Stomach (tissue), 9 donors: ENCODE measurements around the gene UAP1L1. TPM values are rescaled to one million over a fixed set of nuclear protein-coding genes. Genes with fewer than 3 reads are reported as not detected.

Experiments used
- DNase-seq, 2 donors: peaks; one replicate each; pipeline versions ENCODE4 v3.0.0 to v3.0.0-alpha.2; 2013 to 2019
- H3K27ac ChIP-seq, 5 donors: fragments of 200-600 bp in 4 of 5; sonication (generic) in 4 of 5; one replicate each; pipeline ENCODE4 v1.5.1; 2013 to 2019; ENCODE audit warnings: mild to moderate bottlenecking in 1 of 5, moderate library complexity in 1 of 5
- H3K27me3 ChIP-seq, 3 donors: fragments of 200-600 bp; sonication (generic); one replicate each; pipeline ENCODE4 v1.5.1; 2017 to 2019; ENCODE audit warnings: mixed run types in 1 of 3
- H3K36me3 ChIP-seq, 4 donors: fragments of 200-600 bp; sonication (generic); 1 replicate in 3 of 4; 2 replicates in 1 of 4; pipeline ENCODE4 v1.5.1; 2016 to 2019
- H3K4me1 ChIP-seq, 4 donors: fragments of 200-600 bp; sonication (generic); one replicate each; pipeline ENCODE4 v1.5.1; 2016 to 2019
- H3K4me3 ChIP-seq, 4 donors: fragments of 200-600 bp; sonication (generic) in 3 of 4; one replicate each; pipeline ENCODE4 v1.5.1; 2016 to 2019; ENCODE audit warnings: mild to moderate bottlenecking in 1 of 4
- H3K9me3 ChIP-seq, 4 donors: fragments of 200-600 bp; sonication (generic); one replicate each; pipeline ENCODE4 v1.5.1; 2016 to 2019
- CTCF ChIP-seq, 7 experiments: fragments of 450-650 bp in 4 of 7; fragments of 200-600 bp in 3 of 7; sonication (generic) in 3 of 7; IDR thresholded peaks; one replicate each; pipeline ENCODE4 v1.5.1; 2016 to 2019; ENCODE audit warnings: antibody characterized with exemption in 7 of 7, control low read depth in 2 of 7, mild to moderate bottlenecking in 1 of 7
- EP300 ChIP-seq: sonication (generic); formaldehyde crosslinking; IDR thresholded peaks from one replicate; pipeline ENCODE4 v1.6.1; 2017; ENCODE audit warnings: antibody characterized with exemption
- POLR2A ChIP-seq, 4 donors: fragments of 450-650 bp; IDR thresholded peaks; one replicate each; pipeline ENCODE4 v1.6.1; 2016; ENCODE audit warnings: antibody characterized with exemption in 4 of 4, control low read depth in 2 of 4, mild to moderate bottlenecking in 1 of 4, moderate library complexity in 1 of 4
- POLR2AphosphoS5 ChIP-seq, 3 donors: sonication (generic); formaldehyde crosslinking; IDR thresholded peaks; one replicate each; pipeline ENCODE4 v1.6.1; 2016; ENCODE audit warnings: antibody characterized with exemption in 3 of 3
- WGBS, 5 donors: extraction: QIAGEN DNeasy Blood & Tissue Kit in 3 of 5; methylation state at CpG; one replicate each; pipeline versions ENCODE4 v1.1.5 to v1.1.7; 2013 to 2018; 5-methylcytosine and 5-hydroxymethylcytosine counted together
- intact Hi-C: fragments of 100-400 bp; cut with DNase I; formaldehyde crosslinking; loops from one replicate; pipeline ENCODE4 v1.15.1; 2023; ENCODE audit warnings: low total_unique reads
- polyA plus RNA-seq, 3 donors: library from polyadenylated mRNA; stranded (reverse); fragments of 200-250 nt; gene quantifications; one replicate each; pipeline ENCODE4 v1.2.3, GENCODE V29; 2013
- total RNA-seq, 5 donors: library from RNA; depleted of rRNA; stranded (reverse); fragments of >200 nt; gene quantifications; one replicate each; pipeline versions ENCODE4 v1.1.0 to v1.2.3, GENCODE V29; 2014 to 2016
- donor health status: healthy with polysubstance abuse.
- donor health status: Bipolar disorder and iron deficiency.
- donor health status: healthy.

UAP1L1 gene
- total and polyA plus RNA-seq, 8 donors = 4.1 to 95.6 (median 6.8) TPM

GRCh38 chr9:137113385-137114159, 36.3 kb downstream of the UAP1L1 start:
- H3K36me3 ChIP-seq = peaks cover 3 to 48% (median 46%) of the 10 kb centered on the region in 4 donors
- H3K4me3 ChIP-seq = peak overlapping the region; percentile 76 to 83 (median 78)
- no peaks in the 10 kb centered on the region for H3K9me3 ChIP-seq
- peaks cover 8 to 26% (median 22%) of the 10 kb centered on the region in 4 donors for H3K4me1 ChIP-seq
- intact Hi-C loops = loop anchor here (10.0 kb wide), 1 partner anchor 71 kb away; the partner anchor contains the start of genes ANAPC2 and SSNA1
- peak in 1 of 2 donors; percentile 52 for DNase-seq
- no peak overlapping the region for H3K27ac ChIP-seq
- peaks cover 0 to 28% (median 0%) of the 10 kb centered on the region in 3 donors for H3K27me3 ChIP-seq
- 28 to 58% (median 35%) methylated on average over 30 to 64 of the region's 66 CpGs for WGBS, 5 donors
- no peak for TF ChIP-seq POLR2A (IDR thresholded peaks at IDR 0.05)
- TF ChIP-seq POLR2AphosphoS5 (IDR thresholded peaks at IDR 0.05) = no peak
- no peak for TF ChIP-seq CTCF (IDR thresholded peaks at IDR 0.05)
- TF ChIP-seq EP300 = no peak

- DNase-seq = peak in 1 of 2 donors; percentile 39
- H3K4me1 ChIP-seq = peaks cover 8 to 26% (median 22%) of the 10 kb centered on the region in 4 donors
- intact Hi-C loops = loop anchor here (10.0 kb wide), 1 partner anchor 71 kb away; the partner anchor contains the start of genes ANAPC2 and SSNA1
- no peaks in the 10 kb centered on the region for H3K9me3 ChIP-seq
- 0 to 4% (median 1%) methylated on average over 11 to 45 of the region's 45 CpGs for WGBS, 5 donors
- TF ChIP-seq EP300 = no peak
- TF ChIP-seq POLR2A (IDR thresholded peaks at IDR 0.05) = no peak
- TF ChIP-seq CTCF (IDR thresholded peaks at IDR 0.05) = no peak
- no peak for TF ChIP-seq POLR2AphosphoS5 (IDR thresholded peaks at IDR 0.05)
- peak overlapping the region; percentile 76 to 83 (median 78) for H3K4me3 ChIP-seq
- peaks cover 0 to 28% (median 0%) of the 10 kb centered on the region in 3 donors for H3K27me3 ChIP-seq
- peaks cover 3 to 41% (median 39%) of the 10 kb centered on the region in 4 donors for H3K36me3 ChIP-seq
- H3K27ac ChIP-seq = peak overlapping the region in 4 of 5 donors; percentile 5 to 67 (median 48)
Observed at GRCh38 chr9:137114220-137114612, 36.9 kb downstream of the UAP1L1 start.

GRCh38 chr9:137114613-137115393, 37.5 kb downstream of the UAP1L1 start, which contains the start of gene DPP7:
DPP7 (minus strand) TSS chr9:137114733; CDS start chr9:137114713, 20 bp downstream.
- peaks cover 3 to 36% (median 33%) of the 10 kb centered on the region in 4 donors for H3K36me3 ChIP-seq
- H3K4me3 ChIP-seq = peak within 1 kb of the TSS; percentile 76 to 83 (median 78)
- H3K4me1 ChIP-seq = peaks cover 8 to 26% (median 22%) of the 10 kb centered on the region in 4 donors
- H3K9me3 ChIP-seq = no peaks in the 10 kb centered on the region
- peaks cover 0 to 28% (median 0%) of the 10 kb centered on the region in 3 donors for H3K27me3 ChIP-seq
- TF ChIP-seq EP300 (no peak), POLR2AphosphoS5 (IDR thresholded peaks at IDR 0.05) (peak in 1 of 3 donors; percentile 31), POLR2A (IDR thresholded peaks at IDR 0.05) (no peak)
- DNase-seq = peak; percentile 76 to 86
- intact Hi-C loops = loop anchor here (5.0 to 10.0 kb wide), 2 partner anchors 70 to 112 kb away; partner anchors contain the start of genes ANAPC2, CYSRT1, RNF224 and SSNA1
- WGBS, 5 donors = 1 to 9% (median 3%) methylated on average over 19 to 70 of the region's 70 CpGs
- H3K27ac ChIP-seq = peak within 1 kb of the TSS in 4 of 5 donors; percentile 5 to 67 (median 48)

GRCh38 chr9:137115394-137116026, 38.2 kb downstream of the UAP1L1 start:
- Histone ChIP-seq H3K4me3 (peak overlapping the region in 1 of 4 donors; percentile 80), H3K9me3 (no peaks in the 10 kb centered on the region), H3K4me1 (peaks cover 8 to 26% (median 22%) of the 10 kb centered on the region in 4 donors), H3K36me3 (peaks cover 3 to 28% (median 26%) of the 10 kb centered on the region in 4 donors), H3K27me3 (peaks cover 0 to 28% (median 0%) of the 10 kb centered on the region in 3 donors), H3K27ac (no peak overlapping the region)
- 60 to 74% (median 69%) methylated on average over 14 to 21 of the region's 21 CpGs for WGBS, 5 donors
- TF ChIP-seq CTCF (IDR thresholded peaks at IDR 0.05) (no peak), EP300 (no peak), POLR2AphosphoS5 (IDR thresholded peaks at IDR 0.05) (no peak), POLR2A (IDR thresholded peaks at IDR 0.05) (no peak)
- DNase-seq = no peak
- intact Hi-C loops = loop anchor here (5.0 to 10.0 kb wide), 2 partner anchors 69 to 112 kb away; partner anchors contain the start of genes ANAPC2, CYSRT1, RNF224 and SSNA1
